SK-N-SH treated with all-trans-retinoic acid at 6 μM for 48 hours (cell line): ENCODE measurements around the gene AGPAT3.

Source experiments
- ARNTL ChIP-seq: fragments of 450-650 bp; formaldehyde crosslinking; IDR thresholded peaks from 2 replicates; pipeline ENCODE4 v1.5.0; 2020; ENCODE audit warnings: low read depth, mild to moderate bottlenecking, moderate library complexity, borderline replicate concordance
- CSDC2 ChIP-seq: fragments of 250-450 bp; sonication (Bioruptor Pico); IDR thresholded peaks from 2 replicates; pipeline ENCODE4 v1.5.0; 2020; ENCODE audit warnings: mild to moderate bottlenecking, moderate library complexity
- ESRRG ChIP-seq: fragments of 250-450 bp; sonication (Bioruptor Pico); IDR thresholded peaks from 2 replicates; pipeline ENCODE4 v1.6.1; 2021; ENCODE audit warnings: mild to moderate bottlenecking
- PATZ1 ChIP-seq: fragments of 250-450 bp; sonication (Bioruptor Pico); IDR thresholded peaks from 2 replicates; pipeline ENCODE4 v1.8.0; 2020; ENCODE audit warnings: mild to moderate bottlenecking, moderate library complexity, borderline replicate concordance
- PPARA ChIP-seq: fragments of 250-450 bp; sonication (Bioruptor Pico); IDR thresholded peaks from 2 replicates; pipeline ENCODE4 v1.5.0; 2020; ENCODE audit warnings: mild to moderate bottlenecking, borderline replicate concordance
- RARB ChIP-seq: fragments of 250-450 bp; sonication (Bioruptor Pico); IDR thresholded peaks from 2 replicates; pipeline ENCODE4 v1.8.0; 2021; ENCODE audit warnings: mild to moderate bottlenecking, moderate library complexity
- SNAI2 ChIP-seq: fragments of 250-450 bp; sonication (Bioruptor Pico); IDR thresholded peaks from 2 replicates; pipeline ENCODE4 v1.5.0; 2020; ENCODE audit warnings: mild to moderate bottlenecking, moderate library complexity
- TCF4 ChIP-seq: fragments of 250-450 bp; sonication (Bioruptor Pico); IDR thresholded peaks from 2 replicates; pipeline ENCODE4 v1.8.0; 2021; ENCODE audit warnings: mild to moderate bottlenecking, moderate library complexity, borderline replicate concordance
- TSHZ2 ChIP-seq: fragments of 250-450 bp; sonication (Bioruptor Pico); IDR thresholded peaks from 2 replicates; pipeline ENCODE4 v1.5.0; 2020; ENCODE audit warnings: mild to moderate bottlenecking, moderate library complexity
- ZFP3 ChIP-seq: fragments of 250-450 bp; sonication (Bioruptor Pico); IDR thresholded peaks from 2 replicates; pipeline ENCODE4 v1.5.0; 2020; ENCODE audit warnings: mild to moderate bottlenecking, moderate library complexity
- ZNF565 ChIP-seq: fragments of 450-650 bp; formaldehyde crosslinking; conservative IDR thresholded peaks from 2 replicates; pipeline ENCODE4 v1.5.0; 2020; ENCODE audit warnings: low read depth, mild to moderate bottlenecking, moderate library complexity
- ZNF70 ChIP-seq: fragments of 450-650 bp; formaldehyde crosslinking; IDR thresholded peaks from 2 replicates; pipeline ENCODE4 v1.5.0; 2020; ENCODE audit warnings: mild to moderate bottlenecking, moderate library complexity
- ZNF8 ChIP-seq: fragments of 450-650 bp; formaldehyde crosslinking; IDR thresholded peaks from 2 replicates; pipeline ENCODE4 v1.5.0; 2020; ENCODE audit warnings: mild to moderate bottlenecking, moderate library complexity

DNA sequence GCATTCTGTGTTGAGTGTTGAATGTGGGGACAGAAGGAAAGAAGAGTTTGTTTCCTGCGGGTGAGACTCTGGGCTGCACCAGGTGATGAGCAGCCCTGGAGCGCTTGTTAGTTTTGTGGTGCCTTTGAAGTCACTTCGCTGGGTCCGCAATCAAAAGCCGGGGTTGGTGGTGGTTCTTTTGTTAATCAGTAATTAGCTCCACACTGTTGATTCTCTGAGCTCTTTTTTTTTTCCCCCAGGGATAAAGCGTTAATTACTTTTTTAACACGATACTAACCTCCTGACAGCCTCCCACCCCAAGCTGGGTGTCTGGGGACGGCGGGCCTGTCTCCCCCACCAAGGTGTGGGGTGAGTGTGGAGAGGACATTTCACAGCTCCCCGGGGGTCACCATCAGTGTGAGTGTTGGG lies 56.6 kb downstream of the AGPAT3 start:
- no peak for TF ChIP-seq SNAI2 (CRISPR knock-in tag)
- TF ChIP-seq RARB, result no peak
- TF ChIP-seq PATZ1 (CRISPR knock-in tag), result no peak
- TF ChIP-seq CSDC2 (CRISPR knock-in tag), result no peak
- no peak for TF ChIP-seq TSHZ2 (CRISPR knock-in tag)
- no peak for TF ChIP-seq ESRRG (CRISPR knock-in tag)
- no peak for TF ChIP-seq ZNF565 (CRISPR knock-in tag)
- TF ChIP-seq TCF4, result no peak
- TF ChIP-seq PPARA (CRISPR knock-in tag), result no peak
- no peak for TF ChIP-seq ZNF70 (CRISPR knock-in tag)
- TF ChIP-seq ARNTL (CRISPR knock-in tag), result no peak
- TF ChIP-seq ZFP3, result no peak
- no peak for TF ChIP-seq ZNF8 (CRISPR knock-in tag)
